ENCODE measurements around the gene MGMT.

Gene MGMT

GRCh38 chr10:129524936-129525335 is 57.9 kb downstream of the MGMT start:
- TF ChIP-seq, protein P1, sequence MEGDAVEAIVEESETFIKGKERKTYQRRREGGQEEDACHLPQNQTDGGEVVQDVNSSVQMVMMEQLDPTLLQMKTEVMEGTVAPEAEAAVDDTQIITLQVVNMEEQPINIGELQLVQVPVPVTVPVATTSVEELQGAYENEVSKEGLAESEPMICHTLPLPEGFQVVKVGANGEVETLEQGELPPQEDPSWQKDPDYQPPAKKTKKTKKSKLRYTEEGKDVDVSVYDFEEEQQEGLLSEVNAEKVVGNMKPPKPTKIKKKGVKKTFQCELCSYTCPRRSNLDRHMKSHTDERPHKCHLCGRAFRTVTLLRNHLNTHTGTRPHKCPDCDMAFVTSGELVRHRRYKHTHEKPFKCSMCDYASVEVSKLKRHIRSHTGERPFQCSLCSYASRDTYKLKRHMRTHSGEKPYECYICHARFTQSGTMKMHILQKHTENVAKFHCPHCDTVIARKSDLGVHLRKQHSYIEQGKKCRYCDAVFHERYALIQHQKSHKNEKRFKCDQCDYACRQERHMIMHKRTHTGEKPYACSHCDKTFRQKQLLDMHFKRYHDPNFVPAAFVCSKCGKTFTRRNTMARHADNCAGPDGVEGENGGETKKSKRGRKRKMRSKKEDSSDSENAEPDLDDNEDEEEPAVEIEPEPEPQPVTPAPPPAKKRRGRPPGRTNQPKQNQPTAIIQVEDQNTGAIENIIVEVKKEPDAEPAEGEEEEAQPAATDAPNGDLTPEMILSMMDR (IDR thresholded peaks at IDR 0.05; ENCODE audit: control extremely low read depth, extremely low read depth, low read depth, missing control alignments), result no peak
- no peak for DNase-seq (ENCODE audit: extremely low spot score)
- CTCF ChIA-PET, result interaction anchor here (1.3 kb wide), 1 partner anchor 15 kb away, joined by 4 read pairs; no protein-coding TSS in a partner anchor
- POLR2A ChIA-PET, result no interaction called here

DNA sequence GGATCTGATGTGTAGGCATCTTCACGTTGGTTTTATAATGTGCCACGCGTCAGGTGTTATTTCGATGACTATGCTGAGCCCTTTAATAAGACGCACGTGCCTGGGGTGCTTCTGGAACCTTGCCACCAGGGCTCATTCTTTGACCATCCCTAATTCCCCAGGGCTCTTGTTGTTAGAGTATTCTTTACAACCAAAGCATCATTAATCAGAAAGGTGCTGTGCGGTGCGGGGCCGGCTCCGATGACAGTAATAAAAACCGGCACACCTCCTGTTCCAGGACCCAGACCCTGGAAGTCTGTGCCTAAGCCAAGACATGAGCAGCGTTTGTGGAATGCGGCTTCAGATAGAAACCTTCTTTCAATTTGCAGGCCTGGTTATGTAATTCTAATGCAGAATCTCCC is 58.4 kb downstream of the MGMT start:
- CTCF ChIA-PET, result interaction anchor here (1.3 kb wide), 1 partner anchor 15 kb away, joined by 4 read pairs; no protein-coding TSS in a partner anchor

GRCh38 chr10:129526943-129527342 is 59.9 kb downstream of the MGMT start:
- TF ChIP-seq, protein P1 (IDR thresholded peaks at IDR 0.05; ENCODE audit: control extremely low read depth, extremely low read depth, low read depth, missing control alignments), result no peak
- DNase-seq (ENCODE audit: extremely low spot score), result no peak
- ChIA-PET CTCF (no interaction called here), POLR2A (no interaction called here)

More for the DNA sequence above, 58.4 kb downstream of the MGMT start:
- POLR2A ChIA-PET, result no interaction called here
- no peak for DNase-seq (ENCODE audit: extremely low spot score)
- TF ChIP-seq, protein P1 (IDR thresholded peaks at IDR 0.05; ENCODE audit: control extremely low read depth, extremely low read depth, low read depth, missing control alignments), result no peak

- CTCF ChIA-PET, result no interaction called here
These were observed 61.4 kb downstream of the MGMT start for GRCh38 chr10:129528376-129528978.

GRCh38 chr10:129530581-129530980 is 63.5 kb downstream of the MGMT start:
- ChIA-PET CTCF (interaction anchor here (1.1 to 1.4 kb wide), 2 partner anchors 9 to 16 kb away, joined by 3 read pairs; no protein-coding TSS in a partner anchor), POLR2A (no interaction called here)
- TF ChIP-seq, protein P1 (IDR thresholded peaks at IDR 0.05; ENCODE audit: control extremely low read depth, extremely low read depth, low read depth, missing control alignments), result no peak
- DNase-seq (ENCODE audit: extremely low spot score), result no peak

More at GRCh38 chr10:129528376-129528978, 61.4 kb downstream of the MGMT start:
- DNase-seq (ENCODE audit: extremely low spot score), result no peak
- TF ChIP-seq, protein P1 (IDR thresholded peaks at IDR 0.05; ENCODE audit: control extremely low read depth, extremely low read depth, low read depth, missing control alignments), result no peak
- POLR2A ChIA-PET, result no interaction called here

- DNase-seq (ENCODE audit: extremely low spot score), result no peak
- ChIA-PET POLR2A (no interaction called here), CTCF (interaction anchor here (1.1 to 1.4 kb wide), 3 partner anchors 10 to 16 kb away, joined by 3 to 4 read pairs (median 3); no protein-coding TSS in a partner anchor)
- TF ChIP-seq, protein P1 (IDR thresholded peaks at IDR 0.05; ENCODE audit: control extremely low read depth, extremely low read depth, low read depth, missing control alignments), result no peak
These were observed 64.3 kb downstream of the MGMT start for GRCh38 chr10:129531195-129531968.

Measured in GM10248 (cell line).